ENCODE results near the gene GRAPL.
"Not testable (repeated sequence)": the region's sequence is repeated elsewhere in the genome, so short reads cannot be mapped to it uniquely, and the experiment has no call there.

DNA sequence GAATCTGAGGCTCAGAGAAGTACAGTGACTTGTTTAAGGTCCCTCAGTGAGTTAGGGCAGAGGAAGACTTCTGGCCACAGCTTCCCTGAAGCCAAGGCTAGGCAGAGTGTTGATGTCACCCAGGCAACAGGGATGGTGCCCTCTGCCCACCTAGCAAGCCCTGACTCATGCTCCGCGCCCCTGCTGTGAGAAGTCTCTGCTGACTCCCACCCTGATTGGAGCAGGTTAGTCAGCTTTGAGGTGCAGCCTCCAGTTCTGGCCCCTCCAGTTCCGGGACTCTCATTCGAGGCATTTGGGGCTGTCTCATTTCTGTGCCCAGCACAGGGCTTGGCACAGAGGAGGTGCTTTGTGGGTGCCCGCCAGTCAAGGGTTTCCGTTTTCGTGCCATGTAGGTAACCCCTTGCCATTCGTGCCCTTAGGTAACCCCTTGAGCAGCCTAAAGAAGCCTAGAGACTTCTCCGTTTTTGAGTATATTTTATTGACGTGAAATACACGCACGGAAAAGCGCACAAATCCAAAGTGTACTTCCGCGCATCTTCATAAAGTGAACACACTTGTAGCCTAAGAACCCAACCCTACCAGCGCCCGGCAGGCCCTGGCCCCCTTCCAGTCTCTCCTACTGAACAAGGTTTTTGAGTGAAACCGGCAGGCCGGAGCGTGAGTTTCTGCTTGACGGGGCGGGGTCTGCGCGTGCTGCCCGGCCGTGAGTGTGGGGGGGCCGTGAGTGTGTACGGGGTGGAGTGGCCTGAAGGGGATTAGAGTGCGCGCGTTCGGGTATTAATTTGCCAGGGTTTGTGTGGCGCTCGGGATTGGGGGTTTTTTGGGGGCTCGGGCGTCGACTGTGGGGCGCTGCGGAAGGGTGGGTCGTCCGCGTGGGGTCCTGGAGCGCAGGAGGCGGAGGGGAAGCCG, 16.9 kb upstream of the GRAPL start:
- not testable (repeated sequence) for TF ChIP-seq POLR2AphosphoS5, POLR2A (IDR thresholded peaks at IDR 0.05; ENCODE audit: low read depth, low read length)
